Smooth muscle cell (in vitro differentiated cells): ENCODE measurements around the gene HMG20A. TPM values are rescaled to one million over a fixed set of nuclear protein-coding genes. Genes with fewer than 3 reads are reported as not detected.

Experiments
- DNase-seq: peaks from one replicate; lab custom pipeline; 2025; ENCODE audit not compliant: unreplicated experiment; lab: John Stamatoyannopoulos, UW
- H2AFZ ChIP-seq: fragments of 200-600 bp; sonication (generic); 2 replicates; pipeline ENCODE4 v1.6.0; 2016; ENCODE audit warnings: antibody characterized with exemption, low read depth, mild to moderate bottlenecking
- H3F3A ChIP-seq: fragments of 200-600 bp; sonication (generic); 2 replicates; pipeline ENCODE4 v1.6.0; 2017; ENCODE audit warnings: antibody characterized with exemption, low read depth
- H3K27ac ChIP-seq: fragments of 200-600 bp; sonication (generic); 2 replicates; pipeline ENCODE4 v1.5.1; 2016; ENCODE audit warnings: low read depth, mild to moderate bottlenecking
- H3K27me3 ChIP-seq: fragments of 200-600 bp; sonication (generic); 2 replicates; pipeline ENCODE4 v1.6.1; 2016; ENCODE audit warnings: low read depth, mild to moderate bottlenecking
- H3K36me3 ChIP-seq: fragments of 200-600 bp; sonication (generic); 2 replicates; pipeline ENCODE4 v1.5.1; 2016; ENCODE audit warnings: low read depth
- H3K4me1 ChIP-seq: fragments of 200-600 bp; sonication (generic); 2 replicates; pipeline ENCODE4 v1.5.1; 2016; ENCODE audit warnings: low read depth
- H3K4me2 ChIP-seq: fragments of 200-600 bp; sonication (generic); 2 replicates; pipeline ENCODE4 v1.6.0; 2016; ENCODE audit warnings: mild to moderate bottlenecking
- H3K4me3 ChIP-seq: fragments of 200-600 bp; sonication (generic); 2 replicates; pipeline ENCODE4 v1.5.1; 2016; ENCODE audit warnings: mild to moderate bottlenecking
- H3K79me2 ChIP-seq: fragments of 200-600 bp; sonication (generic); 2 replicates; pipeline ENCODE4 v1.6.0; 2016; ENCODE audit warnings: low read depth, mild to moderate bottlenecking
- H3K9ac ChIP-seq: fragments of 200-600 bp; sonication (generic); 2 replicates; pipeline ENCODE4 v1.6.0; 2016; ENCODE audit warnings: low read depth
- H3K9me3 ChIP-seq: fragments of 200-600 bp; sonication (generic); replicated peaks from 2 replicates; pipeline ENCODE4 v1.5.1; 2016; ENCODE audit warnings: low read depth
- H4K20me1 ChIP-seq: fragments of 200-600 bp; sonication (generic); 2 replicates; pipeline ENCODE4 v1.6.0; 2016; ENCODE audit warnings: low read depth
- CTCF ChIP-seq: fragments of 200-600 bp; sonication (generic); IDR thresholded peaks from 2 replicates; pipeline ENCODE4 v1.5.1; 2017; ENCODE audit warnings: borderline replicate concordance, mild to moderate bottlenecking, antibody characterized with exemption; ENCODE audit not compliant: insufficient read depth, poor library complexity, severe bottlenecking
- WGBS: methylation state at CpG from one replicate; pipeline ENCODE4 v1.1.7; 2016; ENCODE audit warnings: low lambda C conversion rate; 5-methylcytosine and 5-hydroxymethylcytosine counted together
- polyA plus RNA-seq: library from polyadenylated mRNA; unstranded; fragments of >200 nt; fragmentation: Nextera tagmentation; extraction: Ambion mirVana; gene quantifications from 2 replicates; pipeline ENCODE4 v1.2.1, GENCODE V29; 2016
- total RNA-seq: library from RNA; depleted of rRNA; stranded (reverse); fragments of >200 nt; gene quantifications from 2 replicates; pipeline ENCODE4 v1.2.3, GENCODE V29; 2014

Gene HMG20A
- total and polyA plus RNA-seq, 2 experiments from 2014 or later, result 20.5 to 40.3 TPM

DNA sequence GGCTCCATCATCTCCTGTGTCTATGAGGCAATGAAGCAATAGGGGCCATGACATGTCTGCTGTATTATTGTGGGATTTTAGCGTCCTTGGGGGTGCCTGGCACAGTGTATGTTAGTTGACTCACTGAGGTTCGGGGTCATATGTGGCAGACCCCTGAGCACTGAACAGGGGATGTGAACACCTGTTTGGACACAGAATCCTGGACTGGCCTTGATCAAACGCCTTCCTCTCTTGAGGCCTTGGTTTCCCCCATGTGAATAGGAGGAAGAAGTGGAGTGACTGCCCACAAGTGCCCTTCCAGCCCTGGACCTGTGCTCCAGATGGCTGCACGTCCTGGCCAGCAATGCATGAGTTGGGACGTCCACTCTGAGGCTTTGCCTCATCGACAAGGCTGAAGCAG is 84.2 kb downstream of the HMG20A start:
- Histone ChIP-seq H3K4me3 (no peak overlapping the region), H3K27me3 (no peaks in the 10 kb centered on the region), H3K9me3 (no peaks in the 10 kb centered on the region), H3K36me3 (no peaks in the 10 kb centered on the region), H3K27ac (no peak overlapping the region), H3K79me2 (no peaks in the 10 kb centered on the region), H4K20me1 (no peaks in the 10 kb centered on the region), H2AFZ (no peak overlapping the region), H3K9ac (no peak overlapping the region), H3K4me1 (peaks cover 34% of the 10 kb centered on the region), H3F3A (no peaks in the 10 kb centered on the region), H3K4me2 (no peak overlapping the region)
- DNase-seq, result no peak
- TF ChIP-seq CTCF, result no peak
- 94% methylated on average over 6 of the region's 6 CpGs for WGBS

- Histone ChIP-seq H3K27me3 (no peaks in the 10 kb centered on the region), H3K4me3 (no peak overlapping the region), H3K9ac (no peak overlapping the region), H3K36me3 (no peaks in the 10 kb centered on the region), H3K27ac (no peak overlapping the region), H3K4me1 (peaks cover 39% of the 10 kb centered on the region), H4K20me1 (no peaks in the 10 kb centered on the region), H3K9me3 (no peaks in the 10 kb centered on the region), H2AFZ (no peak overlapping the region), H3F3A (no peaks in the 10 kb centered on the region), H3K79me2 (no peaks in the 10 kb centered on the region), H3K4me2 (no peak overlapping the region)
- WGBS, result 63% methylated on average over 4 of the region's 4 CpGs
- no peak for TF ChIP-seq CTCF
- no peak for DNase-seq
Observed at GRCh38 chr15:77505556-77505955, 84.9 kb downstream of the HMG20A start.

DNA sequence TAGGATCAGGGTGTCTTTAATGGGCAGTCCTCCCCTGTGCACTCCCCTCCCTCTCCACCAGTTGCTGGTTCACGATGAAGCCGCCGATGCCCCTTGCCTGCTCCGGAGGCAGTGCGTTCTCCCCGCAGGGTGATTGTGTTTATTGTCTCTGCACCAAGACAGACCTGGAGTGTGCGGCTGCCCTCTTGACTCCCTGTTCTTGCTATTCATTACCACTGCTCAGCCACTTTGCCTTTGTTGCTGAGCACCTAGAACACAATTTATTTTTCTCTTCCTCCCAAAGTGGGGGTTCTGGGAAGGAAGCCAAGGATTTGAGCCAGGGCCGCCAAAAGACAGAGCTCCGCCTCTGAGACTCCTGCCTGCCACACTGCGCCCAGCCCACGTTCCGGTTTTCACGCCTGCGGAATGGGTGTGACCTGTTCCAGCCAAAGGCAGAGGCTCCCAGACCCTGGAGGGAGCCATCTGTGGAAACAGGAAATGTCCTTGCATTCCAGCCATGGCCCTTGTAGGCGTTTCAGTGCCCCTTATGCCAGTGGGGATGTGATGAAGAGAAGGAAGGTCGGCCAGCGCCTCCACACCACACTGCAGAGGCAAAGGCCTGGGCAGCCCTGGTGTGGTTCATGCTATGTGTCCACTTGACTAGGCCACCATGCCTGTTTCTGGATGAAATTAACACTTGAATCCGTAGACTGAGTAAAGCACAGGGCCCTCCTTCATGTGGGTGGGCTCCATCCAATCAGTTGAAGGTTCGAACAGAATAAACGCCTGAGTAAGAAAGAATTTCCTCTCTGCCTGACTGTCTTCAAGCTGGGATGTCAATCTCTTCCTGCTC is 85.8 kb downstream of the HMG20A start:
- no peaks in the 10 kb centered on the region for H3F3A ChIP-seq
- no peak overlapping the region for H2AFZ ChIP-seq
- H3K36me3 ChIP-seq, result no peaks in the 10 kb centered on the region
- H3K4me1 ChIP-seq, result peaks cover 40% of the 10 kb centered on the region
- no peak overlapping the region for H3K4me2 ChIP-seq
- no peaks in the 10 kb centered on the region for H3K27me3 ChIP-seq
- no peaks in the 10 kb centered on the region for H3K9me3 ChIP-seq
- H4K20me1 ChIP-seq, result no peaks in the 10 kb centered on the region
- H3K4me3 ChIP-seq, result no peak overlapping the region
- H3K79me2 ChIP-seq, result no peaks in the 10 kb centered on the region
- WGBS, result 82% methylated on average over 20 of the region's 20 CpGs
- H3K27ac ChIP-seq, result no peak overlapping the region
- DNase-seq, result no peak
- no peak for TF ChIP-seq CTCF
- H3K9ac ChIP-seq, result no peak overlapping the region
